Stimulated activated CD4-positive, alpha-beta T cell treated with anti-CD3 and anti-CD28 coated beads, Interleukin-15, amount 100 ng/mL, for 48 hours (primary cell): ENCODE measurements around the gene MTHFR.
A peak's percentile ranks its signal among the peaks of the same experiment; 100 is the strongest.

Experiments used
- DNase-seq, 2 donors: peaks; one replicate each; pipeline ENCODE4 v3.0.0-alpha.2; 2020; ENCODE audit warnings: low read depth in 2 of 2

Gene MTHFR

GRCh38 chr1:11805422-11806306, at the start of gene MTHFR, which contains the start of gene CLCN6:
MTHFR (minus strand) TSS chr1:11805964; CDS start chr1:11803116, 2,848 bp downstream.
CLCN6 (plus strand) TSS chr1:11806191; CDS start chr1:11806263, 72 bp downstream.
- DNase-seq: peak; percentile 98

GRCh38 chr1:11855430-11855829, 49.7 kb upstream of the MTHFR start:
- no peak for DNase-seq

- no peak for DNase-seq
Observed at GRCh38 chr1:11854519-11854918, 48.8 kb upstream of the MTHFR start.

GRCh38 chr1:11851180-11851579, 45.4 kb upstream of the MTHFR start:
- DNase-seq: no peak

GRCh38 chr1:11850156-11850555, 44.4 kb upstream of the MTHFR start:
- no peak for DNase-seq

GRCh38 chr1:11848373-11848700, 42.6 kb upstream of the MTHFR start:
- no peak for DNase-seq

- DNase-seq: no peak
Observed at GRCh38 chr1:11847667-11848372, 42.1 kb upstream of the MTHFR start, which contains the start of gene NPPA. NPPA (minus strand) TSS chr1:11847783; CDS start chr1:11847684, 99 bp downstream.

- DNase-seq: no peak
Observed at GRCh38 chr1:11845641-11846335, 40.0 kb upstream of the MTHFR start.

GRCh38 chr1:11842154-11843041, 36.6 kb upstream of the MTHFR start:
- no peak for DNase-seq

- DNase-seq: no peak
Observed at GRCh38 chr1:11841245-11842153, 35.7 kb upstream of the MTHFR start.

- DNase-seq: no peak
Observed at GRCh38 chr1:11839727-11840705, 34.3 kb upstream of the MTHFR start.

GRCh38 chr1:11838349-11839272, 32.8 kb upstream of the MTHFR start:
- peak; percentile 42 to 53 for DNase-seq

GRCh38 chr1:11837767-11838348, 32.1 kb upstream of the MTHFR start:
- no peak for DNase-seq

- no peak for DNase-seq
Observed at GRCh38 chr1:11836955-11837766, 31.4 kb upstream of the MTHFR start.

- no peak for DNase-seq
Observed at GRCh38 chr1:11835441-11836225, 29.9 kb upstream of the MTHFR start.

- no peak for DNase-seq
Observed at GRCh38 chr1:11833900-11834299, 28.1 kb upstream of the MTHFR start.
